Stimulated activated CD4-positive, alpha-beta T cell treated with anti-CD3 and anti-CD28 coated beads, Interleukin-1b, Interleukin-23, amount 100 ng/mL, for 48 hours (primary cell): Measurements from ENCODE around the gene GJC2.

Experiments used
- DNase-seq: peaks from one replicate; pipeline ENCODE4 v3.0.0-alpha.2; 2020

Gene GJC2

GRCh38 chr1:228117335-228117734, 32.4 kb upstream of the GJC2 start:
- DNase-seq = no peak

GRCh38 chr1:228118040-228118439, 31.7 kb upstream of the GJC2 start:
- no peak for DNase-seq

DNA sequence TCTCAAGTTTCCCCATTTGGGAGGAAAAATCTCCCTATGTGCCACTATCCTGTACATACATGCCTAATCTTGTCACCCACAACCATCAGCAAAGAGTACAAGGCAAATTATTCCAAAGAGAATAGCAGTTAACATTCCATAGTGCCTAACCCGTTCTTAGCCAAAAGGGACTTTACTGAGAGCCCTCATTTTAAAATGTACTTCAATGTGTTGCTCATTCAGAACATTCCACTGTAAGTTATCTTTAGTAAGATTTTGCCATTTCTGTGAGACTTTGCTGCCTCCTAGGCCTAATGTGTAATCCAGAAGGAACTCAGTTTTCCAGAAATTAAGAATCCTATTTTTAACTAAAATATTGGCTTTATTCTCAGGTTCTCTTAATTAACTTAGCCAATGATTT, 29.4 kb upstream of the GJC2 start:
- no peak for DNase-seq

- DNase-seq = no peak
Observed at GRCh38 chr1:228120857-228121489, 28.8 kb upstream of the GJC2 start.

GRCh38 chr1:228122921-228123441, 26.7 kb upstream of the GJC2 start:
- DNase-seq = no peak

GRCh38 chr1:228123505-228123904, 26.2 kb upstream of the GJC2 start:
- no peak for DNase-seq

DNA sequence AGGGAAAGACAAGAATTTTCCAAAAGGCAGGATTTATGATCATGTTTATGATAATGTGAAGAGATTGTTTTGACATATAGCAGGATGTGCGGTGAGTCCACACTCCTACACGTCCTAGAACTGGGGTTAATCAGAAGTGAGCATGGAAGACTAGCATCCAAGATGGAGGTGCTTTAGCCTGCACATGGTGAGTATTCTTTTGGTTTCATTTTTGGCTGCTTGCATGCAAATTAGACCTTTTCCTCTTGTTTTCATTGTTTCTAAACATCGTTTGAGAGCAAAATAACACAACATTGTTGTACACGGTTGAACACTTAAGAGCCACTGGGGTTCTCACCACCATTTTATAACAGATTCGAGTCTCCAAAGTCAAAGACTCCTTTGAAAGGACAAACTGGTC, 24.5 kb upstream of the GJC2 start:
- no peak for DNase-seq

DNA sequence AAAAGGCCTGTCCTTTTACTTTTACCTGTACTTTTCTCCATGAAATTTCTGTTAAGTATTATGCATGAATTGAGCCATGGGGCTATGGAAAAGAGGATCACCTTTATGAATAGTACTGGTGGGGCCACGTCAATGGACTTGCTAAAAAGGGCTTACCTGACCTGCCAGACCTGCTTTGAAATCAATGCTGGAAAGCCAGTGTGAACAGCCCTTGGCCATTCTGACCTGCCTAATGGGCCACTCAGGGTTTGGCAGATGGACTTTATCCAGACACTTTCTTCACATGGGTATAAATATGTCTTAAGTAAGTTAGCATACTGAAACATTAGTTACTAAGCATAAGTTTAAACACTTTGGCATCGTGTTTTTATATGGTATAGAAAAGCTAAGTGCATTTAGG, 18.0 kb upstream of the GJC2 start:
- no peak for DNase-seq

DNA sequence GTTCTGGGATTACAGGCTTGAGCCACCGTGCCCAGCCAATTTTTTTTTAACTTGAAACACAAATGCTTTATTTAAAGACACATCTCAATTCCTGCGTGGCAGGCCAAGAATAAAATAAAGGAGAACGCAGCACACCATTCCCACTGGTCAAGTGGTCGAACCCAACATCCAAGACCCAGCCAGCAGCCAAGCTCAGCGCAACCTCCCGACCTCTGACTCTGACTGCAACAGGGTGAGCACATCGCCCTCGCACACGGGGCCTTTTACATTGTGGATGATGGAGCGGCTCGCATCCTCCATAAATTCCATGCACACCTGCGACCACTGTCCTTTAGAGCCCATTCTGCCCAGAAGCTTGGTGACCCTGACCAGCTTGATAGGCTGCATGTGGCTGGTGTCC, 15.1 kb upstream of the GJC2 start:
- DNase-seq = no peak

GRCh38 chr1:228136901-228137300, 12.8 kb upstream of the GJC2 start:
- no peak for DNase-seq

DNA sequence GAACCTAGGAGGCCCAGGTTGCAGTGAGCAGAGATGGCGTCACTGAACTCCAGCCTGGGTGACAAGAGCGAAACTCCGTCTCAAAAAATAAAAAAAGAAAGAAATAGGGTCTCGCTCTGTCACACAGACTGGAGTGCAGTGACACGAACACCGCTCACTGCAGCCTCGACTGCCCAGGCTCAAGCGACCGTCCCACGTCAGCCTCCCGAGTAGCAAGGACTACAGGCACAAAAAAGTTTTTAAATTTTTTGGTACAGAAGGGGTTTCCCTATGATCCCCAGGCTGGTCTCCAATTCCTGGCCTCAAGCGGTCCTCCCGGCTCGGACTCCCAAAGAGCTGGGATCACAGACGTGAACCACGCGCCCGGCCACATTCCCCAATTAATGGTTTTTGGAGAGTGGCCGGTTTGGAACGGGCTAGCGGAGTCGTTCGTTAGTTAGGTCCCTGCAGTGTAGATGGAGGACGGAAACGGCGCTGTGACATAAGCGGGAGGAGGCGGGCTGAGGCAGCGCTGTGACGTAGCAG, 10.3 kb upstream of the GJC2 start:
- DNase-seq = no peak

GRCh38 chr1:228139931-228140723, 9.6 kb upstream of the GJC2 start, which contains the start of gene GUK1:
Gene GUK1, plus strand, starts transcription at chr1:228140279. Its CDS starts 24 bp downstream, at chr1:228140303.
- peak; percentile 100 for DNase-seq

- DNase-seq = no peak
Observed at GRCh38 chr1:228140724-228141225, 9.0 kb upstream of the GJC2 start.

DNA sequence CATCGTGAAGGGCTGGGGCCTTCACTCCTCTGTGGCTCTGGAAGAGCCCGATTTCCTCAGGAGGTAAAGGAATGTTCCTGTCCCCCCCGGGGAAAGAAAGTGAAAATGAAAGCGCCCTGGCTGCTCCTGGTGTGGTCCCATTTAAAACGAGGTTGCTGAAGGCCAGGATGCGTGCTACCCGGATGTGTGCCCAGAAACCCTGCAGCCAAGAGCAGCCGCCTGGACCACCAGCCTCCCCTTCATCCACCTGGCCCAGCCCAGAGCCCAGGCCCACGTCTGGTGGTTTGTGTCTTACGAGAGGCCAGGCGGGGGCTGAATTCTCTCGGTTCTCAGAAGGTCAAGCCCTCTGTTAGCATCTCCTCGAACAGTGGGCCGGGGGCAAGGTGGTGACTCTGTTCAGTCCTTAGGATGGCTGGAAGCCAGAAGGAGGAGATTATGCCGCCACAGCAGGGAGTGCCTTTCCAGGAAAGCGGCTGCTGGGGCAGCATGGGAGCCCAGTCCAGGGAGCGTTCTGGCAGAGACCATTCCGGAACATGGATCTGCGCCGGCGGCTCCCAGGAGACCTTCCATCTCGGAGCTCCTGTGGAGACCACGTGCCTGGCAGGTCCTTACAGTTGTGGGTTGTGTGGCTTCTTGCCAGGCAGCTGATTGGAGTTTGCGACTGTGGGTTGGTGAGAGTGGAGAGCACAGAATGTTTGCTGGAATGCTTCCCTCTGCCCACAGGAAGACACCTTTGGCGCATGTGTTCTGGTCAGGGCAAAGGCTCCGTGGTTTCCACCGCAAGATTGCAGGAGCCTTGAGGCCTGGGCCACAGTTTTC, 8.3 kb upstream of the GJC2 start:
- DNase-seq = no peak

DNA sequence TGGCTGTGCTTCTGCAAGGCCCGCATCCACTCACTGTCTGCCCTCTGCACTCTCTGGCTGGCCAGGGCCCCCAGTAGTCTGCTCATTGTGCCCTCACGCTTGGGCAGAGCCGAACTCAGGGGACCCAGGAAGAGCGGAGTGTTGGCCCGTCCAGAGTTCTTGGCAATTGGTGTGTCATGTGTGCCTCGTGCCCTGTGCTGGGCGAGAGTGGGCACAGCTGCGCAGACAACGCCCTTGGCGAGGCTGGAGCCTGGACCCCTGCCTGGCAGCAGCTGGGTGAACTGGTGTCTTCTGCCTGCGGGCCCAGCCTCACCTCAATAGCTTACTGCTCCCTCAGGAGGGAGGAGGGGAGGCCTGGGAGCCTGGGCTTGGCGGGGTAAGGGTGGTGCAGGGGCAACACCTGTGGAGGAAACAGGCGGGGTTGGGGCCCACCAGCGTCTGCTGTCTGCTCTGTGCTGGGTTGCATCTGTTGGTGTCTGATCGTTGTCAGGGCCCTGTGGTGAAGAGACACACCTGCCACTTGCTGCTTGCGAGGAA, 7.5 kb upstream of the GJC2 start:
- no peak for DNase-seq

DNA sequence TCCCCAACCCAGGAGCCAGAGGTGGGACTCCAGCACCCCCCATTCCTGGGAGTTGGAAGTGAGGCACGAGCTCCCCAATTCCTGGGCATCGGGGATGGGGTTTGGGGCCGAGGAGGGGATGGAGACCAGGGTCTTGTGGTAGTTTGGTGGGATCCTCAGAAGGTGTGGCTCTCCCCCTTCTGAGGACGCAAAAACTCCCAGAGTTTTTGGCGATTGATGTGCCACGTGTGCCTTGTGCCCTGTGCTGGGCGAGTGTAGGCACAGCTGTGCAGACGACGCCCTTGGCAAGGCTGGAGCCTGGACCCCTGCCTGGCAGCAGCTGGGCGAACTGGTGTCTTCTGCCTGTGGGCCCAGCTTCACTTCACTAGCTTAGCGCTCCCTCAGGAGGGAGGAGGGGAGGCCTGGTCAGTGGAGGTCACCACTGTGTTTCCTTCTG, 7.0 kb upstream of the GJC2 start:
- DNase-seq = no peak

GRCh38 chr1:228143480-228144192, 6.1 kb upstream of the GJC2 start:
- no peak for DNase-seq

GRCh38 chr1:228144193-228144992, 5.3 kb upstream of the GJC2 start:
- DNase-seq = no peak

GRCh38 chr1:228144993-228145343, 4.8 kb upstream of the GJC2 start:
- DNase-seq = no peak

DNA sequence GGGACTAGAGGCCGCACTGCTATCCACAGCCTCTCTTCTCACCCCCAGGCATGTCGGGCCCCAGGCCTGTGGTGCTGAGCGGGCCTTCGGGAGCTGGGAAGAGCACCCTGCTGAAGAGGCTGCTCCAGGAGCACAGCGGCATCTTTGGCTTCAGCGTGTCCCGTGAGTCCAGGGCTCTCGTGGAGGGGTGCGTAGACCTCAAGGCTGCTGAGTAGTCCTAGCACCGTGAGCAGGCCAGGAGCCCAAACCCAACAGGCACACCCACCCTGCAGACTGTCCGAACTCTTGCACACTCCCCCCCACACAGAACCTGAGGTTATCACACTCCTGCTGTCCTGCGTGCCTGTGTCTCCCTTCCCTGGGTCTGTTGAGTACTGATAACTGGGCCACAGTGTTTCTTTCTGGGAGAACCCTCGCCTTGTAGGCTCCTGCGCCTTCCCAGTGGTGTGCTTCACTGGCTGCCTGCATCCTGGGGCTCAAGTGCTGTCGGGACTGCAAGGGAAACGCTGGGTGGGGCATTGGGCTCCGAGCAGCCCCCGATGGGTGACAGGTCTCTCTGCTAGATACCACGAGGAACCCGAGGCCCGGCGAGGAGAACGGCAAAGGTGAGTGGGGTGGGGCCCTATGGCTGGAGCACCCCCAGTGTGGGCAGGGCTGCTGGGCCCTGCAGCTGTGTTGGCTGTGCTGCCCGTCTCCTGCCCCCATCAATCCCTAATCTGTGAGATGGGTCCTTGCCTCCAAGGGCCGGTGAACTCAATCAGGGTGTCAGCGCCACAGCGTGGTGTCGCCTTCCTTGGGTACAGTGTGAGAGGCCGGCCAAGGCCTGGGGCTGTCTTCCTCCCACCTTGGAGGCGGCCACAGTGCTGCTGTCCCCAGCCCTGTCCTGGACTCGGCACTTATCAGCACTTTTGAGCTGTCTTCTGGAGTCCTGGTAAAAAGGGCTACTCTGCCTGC, 4.0 kb upstream of the GJC2 start:
- DNase-seq = no peak
